ENCODE data around the gene PRKCZ. TPM values are rescaled to one million over a fixed set of nuclear protein-coding genes. Genes with fewer than 3 reads are reported as not detected.

Gene PRKCZ
- total RNA-seq, 1 donor from 2014 or later: 3.5 TPM

Other genes with a start within 250 kb of the PRKCZ start
- gene GNB1, start 159.3 kb upstream of the PRKCZ start, total RNA-seq: 383 and 387 TPM in 2 replicates
- 0.11 and 0.48 TPM in 2 replicates for gene CALML6, start 135.2 kb upstream of the PRKCZ start, total RNA-seq
- gene TMEM52, start 131.1 kb upstream of the PRKCZ start, total RNA-seq: 0.23 TPM in 1 of 2 replicates, not detected in the other
- not detected in 2 replicates for gene CFAP74, start 46.6 kb upstream of the PRKCZ start, total RNA-seq
- gene GABRD, start 31.1 kb upstream of the PRKCZ start, total RNA-seq: 0.18 TPM in 1 of 2 replicates, not detected in the other
- gene FAAP20, start 144.4 kb downstream of the PRKCZ start, total RNA-seq: 49.2 and 52.7 TPM in 2 replicates
- 61.6 and 62.6 TPM in 2 replicates for gene SKI, start 177.9 kb downstream of the PRKCZ start, total RNA-seq

All from T-helper 2 cell treated with Interferon-gamma antibody and Interleukin-4, amounts not matched to agents 100 ng/mL and 5 ng/mL, for 36 hours (primary cell).